Muscle of leg (tissue), 11 donors: ENCODE results near the gene OSBPL2. TPM values are rescaled to one million over a fixed set of nuclear protein-coding genes. Genes with fewer than 3 reads are reported as not detected.

Experiments used
- DNase-seq: peaks from one replicate; pipeline ENCODE4 v3.0.0; 2013
- H3K27ac ChIP-seq: one replicate; pipeline ENCODE4 v1.5.1; 2013; ENCODE audit warnings: mild to moderate bottlenecking, low read length, control low read depth
- H3K27me3 ChIP-seq: one replicate; pipeline ENCODE4 v1.6.1; 2013; ENCODE audit warnings: low read length; ENCODE audit not compliant: control insufficient read depth, insufficient read depth
- H3K36me3 ChIP-seq: one replicate; pipeline ENCODE4 v1.6.1; 2013; ENCODE audit warnings: low read length; ENCODE audit not compliant: control insufficient read depth, insufficient read depth
- H3K4me1 ChIP-seq: one replicate; pipeline ENCODE4 v1.6.1; 2013; ENCODE audit warnings: low read length; ENCODE audit not compliant: control insufficient read depth, insufficient read depth
- H3K4me3 ChIP-seq: one replicate; pipeline ENCODE4 v1.5.1; 2013; ENCODE audit warnings: low read length, control low read depth
- H3K9me3 ChIP-seq: replicated peaks from 2 replicates; pipeline ENCODE4 v1.6.1; 2013; ENCODE audit warnings: low read depth, low read length; ENCODE audit not compliant: control insufficient read depth
- WGBS: methylation state at CpG from one replicate; pipeline ENCODE4 v1.1.5; 2013; ENCODE audit warnings: missing lambda C conversion rate; ENCODE audit not compliant: insufficient coverage; 5-methylcytosine and 5-hydroxymethylcytosine counted together
- polyA plus RNA-seq, 8 donors: library from polyadenylated mRNA; unstranded; fragments of 120-200 nt; gene quantifications; one replicate each; pipeline versions ENCODE4 v1.2.1 to v1.2.3, GENCODE V29; 2013; ENCODE audit warnings: inconsistent platforms in 1 of 8, low replicate concordance in 1 of 8; ENCODE audit not compliant: insufficient read length in 8 of 8, insufficient read depth in 1 of 8
- total RNA-seq: library from RNA; stranded (reverse); fragments of 120-200 nt; gene quantifications from one replicate; pipeline ENCODE4 v1.2.4, GENCODE V29; 2013

The OSBPL2 gene
- total and polyA plus RNA-seq, 9 donors = 21.6 to 33.6 (median 25.6) TPM

GRCh38 chr20:62280303-62280702 is 42.0 kb downstream of the OSBPL2 start:
- Histone ChIP-seq H3K27ac (no peak overlapping the region), H3K9me3 (no peaks in the 10 kb centered on the region), H3K27me3 (no peaks in the 10 kb centered on the region), H3K36me3 (peaks cover 50% of the 10 kb centered on the region), H3K4me3 (no peak overlapping the region), H3K4me1 (peaks cover 59% of the 10 kb centered on the region)
- DNase-seq = no peak
- 82% methylated on average over 2 of the region's 4 CpGs for WGBS

GRCh38 chr20:62281161-62281933 is 43.0 kb downstream of the OSBPL2 start:
- Histone ChIP-seq H3K27me3 (no peaks in the 10 kb centered on the region), H3K27ac (peak overlapping the region; percentile 47), H3K36me3 (peaks cover 59% of the 10 kb centered on the region), H3K9me3 (no peaks in the 10 kb centered on the region), H3K4me1 (peaks cover 50% of the 10 kb centered on the region), H3K4me3 (no peak overlapping the region)
- DNase-seq = no peak
- WGBS = 87% methylated on average over 29 of the region's 31 CpGs

- Histone ChIP-seq H3K4me3 (no peak overlapping the region), H3K27me3 (no peaks in the 10 kb centered on the region), H3K27ac (peak overlapping the region; percentile 47), H3K4me1 (peaks cover 46% of the 10 kb centered on the region), H3K36me3 (peaks cover 65% of the 10 kb centered on the region), H3K9me3 (no peaks in the 10 kb centered on the region)
- 87% methylated on average over 5 of the region's 7 CpGs for WGBS
- DNase-seq = no peak
Observed at GRCh38 chr20:62282103-62282502, 43.8 kb downstream of the OSBPL2 start.

GRCh38 chr20:62282877-62283503 is 44.7 kb downstream of the OSBPL2 start:
- Histone ChIP-seq H3K9me3 (no peaks in the 10 kb centered on the region), H3K27me3 (no peaks in the 10 kb centered on the region), H3K4me3 (no peak overlapping the region), H3K27ac (peak overlapping the region; percentile 74), H3K4me1 (peaks cover 40% of the 10 kb centered on the region), H3K36me3 (peaks cover 71% of the 10 kb centered on the region)
- WGBS = 84% methylated on average over 14 of the region's 16 CpGs
- peak; percentile 69 for DNase-seq

GRCh38 chr20:62284448-62284847 is 46.1 kb downstream of the OSBPL2 start:
- no peaks in the 10 kb centered on the region for H3K9me3 ChIP-seq
- H3K4me3 ChIP-seq = no peak overlapping the region
- H3K27me3 ChIP-seq = no peaks in the 10 kb centered on the region
- peaks cover 77% of the 10 kb centered on the region for H3K36me3 ChIP-seq
- H3K4me1 ChIP-seq = peaks cover 39% of the 10 kb centered on the region
- H3K27ac ChIP-seq = peak overlapping the region; percentile 7
- no peak for DNase-seq
- 95% methylated on average over 5 of the region's 6 CpGs for WGBS

- Histone ChIP-seq H3K4me3 (no peak overlapping the region), H3K4me1 (peaks cover 37% of the 10 kb centered on the region), H3K27me3 (no peaks in the 10 kb centered on the region), H3K9me3 (no peaks in the 10 kb centered on the region), H3K36me3 (peaks cover 71% of the 10 kb centered on the region), H3K27ac (peak overlapping the region; percentile 16)
- 74% methylated on average over 5 of the region's 6 CpGs for WGBS
- DNase-seq = no peak
Observed at GRCh38 chr20:62285151-62285550, 46.8 kb downstream of the OSBPL2 start.

- 72% methylated on average over 23 of the region's 23 CpGs for WGBS
- H3K27me3 ChIP-seq = no peaks in the 10 kb centered on the region
- H3K4me1 ChIP-seq = peaks cover 37% of the 10 kb centered on the region
- DNase-seq = peak; percentile 46
- H3K9me3 ChIP-seq = no peaks in the 10 kb centered on the region
- H3K4me3 ChIP-seq = no peak overlapping the region
- H3K36me3 ChIP-seq = peaks cover 66% of the 10 kb centered on the region
- peak overlapping the region; percentile 29 for H3K27ac ChIP-seq
Observed at GRCh38 chr20:62285722-62286121, 47.4 kb downstream of the OSBPL2 start.

- WGBS = 86% methylated on average over 24 of the region's 25 CpGs
- no peak overlapping the region for H3K4me3 ChIP-seq
Observed at GRCh38 chr20:62286493-62287064, 48.3 kb downstream of the OSBPL2 start.

GRCh38 chr20:62287129-62287528 is 48.8 kb downstream of the OSBPL2 start:
- WGBS = 100% methylated on average over 1 of the region's 6 CpGs
- Histone ChIP-seq H3K4me1 (peaks cover 23% of the 10 kb centered on the region), H3K4me3 (no peak overlapping the region), H3K9me3 (no peaks in the 10 kb centered on the region), H3K27me3 (no peaks in the 10 kb centered on the region), H3K36me3 (peaks cover 65% of the 10 kb centered on the region), H3K27ac (no peak overlapping the region)
- no peak for DNase-seq

More at GRCh38 chr20:62286493-62287064, 48.3 kb downstream of the OSBPL2 start:
- no peak for DNase-seq
- no peaks in the 10 kb centered on the region for H3K27me3 ChIP-seq
- peaks cover 65% of the 10 kb centered on the region for H3K36me3 ChIP-seq
- H3K27ac ChIP-seq = peak overlapping the region; percentile 29
- peaks cover 29% of the 10 kb centered on the region for H3K4me1 ChIP-seq
- no peaks in the 10 kb centered on the region for H3K9me3 ChIP-seq

GRCh38 chr20:62287759-62288534 is 49.6 kb downstream of the OSBPL2 start:
- Histone ChIP-seq H3K27ac (no peak overlapping the region), H3K4me1 (peaks cover 16% of the 10 kb centered on the region), H3K4me3 (no peak overlapping the region), H3K9me3 (no peaks in the 10 kb centered on the region), H3K36me3 (peaks cover 66% of the 10 kb centered on the region), H3K27me3 (no peaks in the 10 kb centered on the region)
- DNase-seq = no peak
- WGBS = 92% methylated on average over 12 of the region's 12 CpGs
